ENCODE data around the gene KDM1A.

- no peak for TF ChIP-seq CTCF (IDR thresholded peaks at IDR 0.05)
- TF ChIP-seq POLR2AphosphoS5 (IDR thresholded peaks at IDR 0.05), result no peak
- no peak for TF ChIP-seq POLR2A (IDR thresholded peaks at IDR 0.05)
- TF ChIP-seq EP300 (IDR thresholded peaks at IDR 0.05), result no peak
These were observed 10.4 kb upstream of the KDM1A start for GRCh38 chr1:23008901-23009300.

Measured in suprapubic skin (tissue), 4 donors.